NCI-H748 treated with DMSO at 0.1 percent for 48 hours (cell line): ENCODE results near the gene HYAL4.

Source experiments
- DNase-seq: peaks from one replicate; lab custom pipeline; 2025; lab: John Stamatoyannopoulos, UW

HYAL4 gene

GRCh38 chr7:123916240-123916724 is 71.3 kb downstream of the HYAL4 start:
- no peak for DNase-seq

- DNase-seq = no peak
Observed at GRCh38 chr7:123917878-123918277, 72.9 kb downstream of the HYAL4 start.

GRCh38 chr7:123918309-123918708 is 73.3 kb downstream of the HYAL4 start:
- DNase-seq = no peak

GRCh38 chr7:123923599-123923998 is 78.6 kb downstream of the HYAL4 start:
- DNase-seq = no peak

DNA sequence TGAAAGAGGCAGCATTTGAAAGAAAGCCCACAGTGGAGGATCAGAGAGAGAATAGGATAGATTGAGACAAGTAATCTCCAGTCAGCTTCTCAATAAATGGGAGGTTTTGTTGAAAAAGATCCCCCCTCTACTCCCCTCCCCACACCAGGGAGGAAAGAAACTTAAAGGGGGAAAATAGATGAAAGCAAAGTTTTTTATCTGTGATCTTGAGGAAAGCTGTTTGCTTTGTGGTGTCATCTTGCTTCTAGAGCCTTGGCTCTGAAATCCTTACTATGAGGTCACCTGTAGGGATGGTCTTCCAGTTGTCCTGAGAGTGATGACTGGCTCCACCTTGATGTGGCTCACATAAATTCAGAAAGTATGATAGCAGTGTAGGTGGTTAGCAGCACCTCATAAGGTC is 80.0 kb downstream of the HYAL4 start, which contains the start of gene SPAM1:
SPAM1 (plus strand) TSS at position 301 of the 400 bp plus-strand sequence. CDS start 28,330 bp downstream, outside the sequence.
- no peak for DNase-seq
